GM19467 (cell line): ENCODE data around the gene CAB39L.

ENCODE experiments used
- ATAC-seq: cut with Tn5 transposase; IDR thresholded peaks from one replicate; pipeline ENCODE4 v1.9.1; 2021; ENCODE audit warnings: mild to moderate bottlenecking, moderate library complexity; ENCODE audit not compliant: unreplicated experiment

CAB39L gene

GRCh38 chr13:49443704-49444523 lies at the start of gene CAB39L, which contains the start of gene SETDB2:
TSS of gene CAB39L (minus strand) at chr13:49444064. CDS start at chr13:49382910, 61,154 bp downstream.
TSS of gene SETDB2 (plus strand) at chr13:49444274. CDS start at chr13:49451894, 7,620 bp downstream.
- peak; percentile 94 for ATAC-seq

GRCh38 chr13:49488563-49488962 lies 44.7 kb upstream of the CAB39L start:
- ATAC-seq = no peak

GRCh38 chr13:49481788-49482187 lies 37.9 kb upstream of the CAB39L start:
- no peak for ATAC-seq

GRCh38 chr13:49476529-49476928 lies 32.7 kb upstream of the CAB39L start:
- no peak for ATAC-seq

GRCh38 chr13:49472186-49472585 lies 28.3 kb upstream of the CAB39L start:
- ATAC-seq = no peak

GRCh38 chr13:49466292-49466838 lies 22.5 kb upstream of the CAB39L start:
- no peak for ATAC-seq

- ATAC-seq = no peak
These were observed 20.9 kb upstream of the CAB39L start for GRCh38 chr13:49464621-49465325.

GRCh38 chr13:49464085-49464484 lies 20.2 kb upstream of the CAB39L start:
- no peak for ATAC-seq

GRCh38 chr13:49459580-49459979 lies 15.7 kb upstream of the CAB39L start:
- ATAC-seq = no peak

GRCh38 chr13:49457221-49457620 lies 13.4 kb upstream of the CAB39L start:
- ATAC-seq = no peak

- ATAC-seq = no peak
These were observed 12.3 kb upstream of the CAB39L start for GRCh38 chr13:49456156-49456555.

- ATAC-seq = no peak
These were observed 11.1 kb upstream of the CAB39L start for GRCh38 chr13:49455007-49455398.

GRCh38 chr13:49454388-49455006 lies 10.6 kb upstream of the CAB39L start:
- peak; percentile 77 for ATAC-seq

GRCh38 chr13:49453465-49453864 lies 9.6 kb upstream of the CAB39L start:
- no peak for ATAC-seq

- no peak for ATAC-seq
These were observed 9.0 kb upstream of the CAB39L start for GRCh38 chr13:49452725-49453457.

GRCh38 chr13:49450105-49450819 lies 6.4 kb upstream of the CAB39L start:
- ATAC-seq = no peak

GRCh38 chr13:49448753-49449152 lies 4.9 kb upstream of the CAB39L start:
- no peak for ATAC-seq

GRCh38 chr13:49446473-49446872 lies 2.6 kb upstream of the CAB39L start:
- ATAC-seq = no peak

- ATAC-seq = no peak
These were observed 896 bp upstream of the CAB39L start for GRCh38 chr13:49444524-49445395.
